Measurements from ENCODE around the gene AKAP13. TPM values are rescaled to one million over a fixed set of nuclear protein-coding genes. Genes with fewer than 3 reads are reported as not detected.

AKAP13 gene
- polyA plus RNA-seq, 1 donor from 2014 or later: 10.0 TPM

GRCh38 chr15:85490856-85491255 is 110.5 kb downstream of the AKAP13 start:
- no peaks in the 10 kb centered on the region for H3K9me2 ChIP-seq (ENCODE audit: insufficient read depth, low read length)
- H3F3A ChIP-seq (ENCODE audit: insufficient read depth, low read length, poor library complexity, severe bottlenecking): no peaks in the 10 kb centered on the region
- no peaks in the 10 kb centered on the region for H3K27me3 ChIP-seq (ENCODE audit: insufficient read depth, low read depth, low read length)
- no peaks in the 10 kb centered on the region for H3K79me2 ChIP-seq (replicated peaks; ENCODE audit: insufficient read depth, low read length)
- no peaks in the 10 kb centered on the region for H4K20me1 ChIP-seq (ENCODE audit: insufficient read depth)
- no peak overlapping the region for H3K27ac ChIP-seq (ENCODE audit: low read length)
- H3K4me3 ChIP-seq (ENCODE audit: low read length): no peak overlapping the region
- no peaks in the 10 kb centered on the region for H3K36me3 ChIP-seq (ENCODE audit: insufficient read depth, low read length)
- H3K9ac ChIP-seq (ENCODE audit: low read length): no peak overlapping the region
- H3K4me2 ChIP-seq (ENCODE audit: low read length): no peak overlapping the region
- H2AFZ ChIP-seq (ENCODE audit: low read depth, low read length): no peak overlapping the region
- H3K9me3 ChIP-seq (ENCODE audit: low read length): no peaks in the 10 kb centered on the region
- no peak for TF ChIP-seq RAD21 (conservative IDR thresholded peaks at IDR 0.05)
- no peak for TF ChIP-seq TAF1 (IDR thresholded peaks at IDR 0.05; ENCODE audit: low read depth)
- TF ChIP-seq, protein P1, sequence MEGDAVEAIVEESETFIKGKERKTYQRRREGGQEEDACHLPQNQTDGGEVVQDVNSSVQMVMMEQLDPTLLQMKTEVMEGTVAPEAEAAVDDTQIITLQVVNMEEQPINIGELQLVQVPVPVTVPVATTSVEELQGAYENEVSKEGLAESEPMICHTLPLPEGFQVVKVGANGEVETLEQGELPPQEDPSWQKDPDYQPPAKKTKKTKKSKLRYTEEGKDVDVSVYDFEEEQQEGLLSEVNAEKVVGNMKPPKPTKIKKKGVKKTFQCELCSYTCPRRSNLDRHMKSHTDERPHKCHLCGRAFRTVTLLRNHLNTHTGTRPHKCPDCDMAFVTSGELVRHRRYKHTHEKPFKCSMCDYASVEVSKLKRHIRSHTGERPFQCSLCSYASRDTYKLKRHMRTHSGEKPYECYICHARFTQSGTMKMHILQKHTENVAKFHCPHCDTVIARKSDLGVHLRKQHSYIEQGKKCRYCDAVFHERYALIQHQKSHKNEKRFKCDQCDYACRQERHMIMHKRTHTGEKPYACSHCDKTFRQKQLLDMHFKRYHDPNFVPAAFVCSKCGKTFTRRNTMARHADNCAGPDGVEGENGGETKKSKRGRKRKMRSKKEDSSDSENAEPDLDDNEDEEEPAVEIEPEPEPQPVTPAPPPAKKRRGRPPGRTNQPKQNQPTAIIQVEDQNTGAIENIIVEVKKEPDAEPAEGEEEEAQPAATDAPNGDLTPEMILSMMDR (IDR thresholded peaks at IDR 0.05; ENCODE audit: poor library complexity, severe bottlenecking): no peak
- no peak for TF ChIP-seq POLR2AphosphoS5 (IDR thresholded peaks at IDR 0.05)
- no peak for TF ChIP-seq EP300 (conservative IDR thresholded peaks at IDR 0.05; ENCODE audit: poor library complexity, severe bottlenecking)
- no peak for TF ChIP-seq MXI1 (conservative IDR thresholded peaks at IDR 0.05; ENCODE audit: poor library complexity, severe bottlenecking)
- no peak for TF ChIP-seq EZH2 (IDR thresholded peaks at IDR 0.05; ENCODE audit: borderline replicate concordance, insufficient read depth, low read length, poor library complexity, severe bottlenecking)
- no peak for TF ChIP-seq SMC3 (conservative IDR thresholded peaks at IDR 0.05; ENCODE audit: poor library complexity)
- TF ChIP-seq, protein P2, sequence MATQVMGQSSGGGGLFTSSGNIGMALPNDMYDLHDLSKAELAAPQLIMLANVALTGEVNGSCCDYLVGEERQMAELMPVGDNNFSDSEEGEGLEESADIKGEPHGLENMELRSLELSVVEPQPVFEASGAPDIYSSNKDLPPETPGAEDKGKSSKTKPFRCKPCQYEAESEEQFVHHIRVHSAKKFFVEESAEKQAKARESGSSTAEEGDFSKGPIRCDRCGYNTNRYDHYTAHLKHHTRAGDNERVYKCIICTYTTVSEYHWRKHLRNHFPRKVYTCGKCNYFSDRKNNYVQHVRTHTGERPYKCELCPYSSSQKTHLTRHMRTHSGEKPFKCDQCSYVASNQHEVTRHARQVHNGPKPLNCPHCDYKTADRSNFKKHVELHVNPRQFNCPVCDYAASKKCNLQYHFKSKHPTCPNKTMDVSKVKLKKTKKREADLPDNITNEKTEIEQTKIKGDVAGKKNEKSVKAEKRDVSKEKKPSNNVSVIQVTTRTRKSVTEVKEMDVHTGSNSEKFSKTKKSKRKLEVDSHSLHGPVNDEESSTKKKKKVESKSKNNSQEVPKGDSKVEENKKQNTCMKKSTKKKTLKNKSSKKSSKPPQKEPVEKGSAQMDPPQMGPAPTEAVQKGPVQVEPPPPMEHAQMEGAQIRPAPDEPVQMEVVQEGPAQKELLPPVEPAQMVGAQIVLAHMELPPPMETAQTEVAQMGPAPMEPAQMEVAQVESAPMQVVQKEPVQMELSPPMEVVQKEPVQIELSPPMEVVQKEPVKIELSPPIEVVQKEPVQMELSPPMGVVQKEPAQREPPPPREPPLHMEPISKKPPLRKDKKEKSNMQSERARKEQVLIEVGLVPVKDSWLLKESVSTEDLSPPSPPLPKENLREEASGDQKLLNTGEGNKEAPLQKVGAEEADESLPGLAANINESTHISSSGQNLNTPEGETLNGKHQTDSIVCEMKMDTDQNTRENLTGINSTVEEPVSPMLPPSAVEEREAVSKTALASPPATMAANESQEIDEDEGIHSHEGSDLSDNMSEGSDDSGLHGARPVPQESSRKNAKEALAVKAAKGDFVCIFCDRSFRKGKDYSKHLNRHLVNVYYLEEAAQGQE (IDR thresholded peaks at IDR 0.05; ENCODE audit: borderline replicate concordance): no peak

DNA sequence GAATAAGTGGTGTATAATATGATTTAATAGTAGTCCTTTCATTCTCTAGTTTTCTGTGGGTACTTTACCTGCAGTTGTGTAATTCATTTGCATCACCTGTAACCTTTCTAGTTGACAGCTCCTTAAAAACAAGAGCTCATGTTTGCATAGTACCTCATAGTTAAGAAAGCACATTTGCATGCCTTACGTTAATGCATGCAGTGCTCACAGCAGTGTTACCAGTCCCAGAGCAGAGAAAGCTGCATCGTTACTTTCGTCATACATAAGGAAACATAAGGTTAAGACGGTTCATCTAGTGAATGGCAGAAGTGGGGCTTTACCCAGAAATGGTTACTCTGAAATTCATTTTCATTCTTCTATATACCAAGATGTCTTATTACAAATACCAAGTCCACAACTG is 111.3 kb downstream of the AKAP13 start:
- H3K79me2 ChIP-seq (replicated peaks; ENCODE audit: insufficient read depth, low read length): no peaks in the 10 kb centered on the region
- H3K36me3 ChIP-seq (ENCODE audit: insufficient read depth, low read length): no peaks in the 10 kb centered on the region
- H3K4me2 ChIP-seq (ENCODE audit: low read length): no peak overlapping the region
- no peaks in the 10 kb centered on the region for H3F3A ChIP-seq (ENCODE audit: insufficient read depth, low read length, poor library complexity, severe bottlenecking)
- TF ChIP-seq RAD21 (conservative IDR thresholded peaks at IDR 0.05): no peak
- TF ChIP-seq SMC3 (conservative IDR thresholded peaks at IDR 0.05; ENCODE audit: poor library complexity): no peak
- TF ChIP-seq TAF1 (IDR thresholded peaks at IDR 0.05; ENCODE audit: low read depth): no peak
- no peak for TF ChIP-seq POLR2AphosphoS5 (IDR thresholded peaks at IDR 0.05)
- no peak for TF ChIP-seq EZH2 (IDR thresholded peaks at IDR 0.05; ENCODE audit: borderline replicate concordance, insufficient read depth, low read length, poor library complexity, severe bottlenecking)
- TF ChIP-seq, protein P1 (IDR thresholded peaks at IDR 0.05; ENCODE audit: poor library complexity, severe bottlenecking): no peak
- no peak for TF ChIP-seq MXI1 (conservative IDR thresholded peaks at IDR 0.05; ENCODE audit: poor library complexity, severe bottlenecking)
- TF ChIP-seq EP300 (conservative IDR thresholded peaks at IDR 0.05; ENCODE audit: poor library complexity, severe bottlenecking): no peak
- TF ChIP-seq, protein P2 (IDR thresholded peaks at IDR 0.05; ENCODE audit: borderline replicate concordance): no peak
- no peaks in the 10 kb centered on the region for H3K9me2 ChIP-seq (ENCODE audit: insufficient read depth, low read length)
- no peak overlapping the region for H2AFZ ChIP-seq (ENCODE audit: low read depth, low read length)
- no peaks in the 10 kb centered on the region for H3K9me3 ChIP-seq (ENCODE audit: low read length)
- no peak overlapping the region for H3K27ac ChIP-seq (ENCODE audit: low read length)
- H4K20me1 ChIP-seq (ENCODE audit: insufficient read depth): no peaks in the 10 kb centered on the region
- no peaks in the 10 kb centered on the region for H3K27me3 ChIP-seq (ENCODE audit: insufficient read depth, low read depth, low read length)
- no peak overlapping the region for H3K4me3 ChIP-seq (ENCODE audit: low read length)
- no peak overlapping the region for H3K9ac ChIP-seq (ENCODE audit: low read length)

Measured in neural cell (in vitro differentiated cells).